Right kidney (tissue), 1 donor: ENCODE results near the gene TERT.
"Not testable (repeated sequence)": the region's sequence is repeated elsewhere in the genome, so short reads cannot be mapped to it uniquely, and the experiment has no call there.

Experiments used
- DNase-seq: peaks from one replicate; pipeline ENCODE4 v3.0.0-alpha.2; 2016

TERT gene

GRCh38 chr5:1278656-1279442 is 16.0 kb downstream of the TERT start:
- no peak for DNase-seq

GRCh38 chr5:1278216-1278615 is 16.7 kb downstream of the TERT start:
- no peak for DNase-seq

DNA sequence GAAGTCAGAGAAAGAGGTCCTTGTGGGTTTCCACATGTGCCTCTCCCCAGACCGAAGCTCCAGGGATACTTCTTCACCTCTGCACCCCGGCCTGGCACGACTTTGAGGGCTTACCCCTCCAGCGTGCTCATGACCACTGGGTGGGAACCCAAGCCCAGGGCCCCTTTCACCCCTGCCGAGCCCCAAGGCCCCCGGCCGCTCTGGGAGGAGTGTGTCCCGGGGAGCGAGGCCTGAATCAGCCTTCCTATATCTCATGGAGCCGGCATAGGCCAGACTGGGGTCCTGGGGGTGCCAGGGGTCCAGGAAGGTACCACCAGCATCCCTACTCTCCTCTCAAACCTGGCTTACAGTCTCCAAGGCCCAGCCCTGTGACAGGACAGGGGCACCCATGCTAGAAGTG is 17.1 kb downstream of the TERT start:
- no peak for DNase-seq

DNA sequence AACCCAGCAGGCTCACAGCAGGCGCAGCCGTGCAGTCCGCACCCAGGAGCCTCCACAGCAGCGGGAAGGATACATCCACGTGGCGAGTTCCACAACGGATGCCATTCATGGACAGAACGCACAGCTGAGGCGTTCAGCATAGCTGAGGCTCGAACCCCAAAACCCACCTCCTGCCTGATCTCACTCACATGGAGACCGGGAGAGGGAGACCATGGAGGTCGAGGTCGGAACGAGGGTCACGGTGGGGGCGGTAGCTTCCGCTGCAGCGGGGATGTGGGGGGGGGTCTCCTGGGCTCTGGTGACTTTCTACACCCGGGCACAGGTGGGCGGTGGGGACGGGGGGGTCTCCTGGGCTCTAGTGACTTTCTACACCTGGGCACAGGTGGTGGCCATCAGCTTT is 17.5 kb downstream of the TERT start:
- no peak for DNase-seq

- no peak for DNase-seq
Measured at GRCh38 chr5:1276930-1277329, 17.9 kb downstream of the TERT start.

DNA sequence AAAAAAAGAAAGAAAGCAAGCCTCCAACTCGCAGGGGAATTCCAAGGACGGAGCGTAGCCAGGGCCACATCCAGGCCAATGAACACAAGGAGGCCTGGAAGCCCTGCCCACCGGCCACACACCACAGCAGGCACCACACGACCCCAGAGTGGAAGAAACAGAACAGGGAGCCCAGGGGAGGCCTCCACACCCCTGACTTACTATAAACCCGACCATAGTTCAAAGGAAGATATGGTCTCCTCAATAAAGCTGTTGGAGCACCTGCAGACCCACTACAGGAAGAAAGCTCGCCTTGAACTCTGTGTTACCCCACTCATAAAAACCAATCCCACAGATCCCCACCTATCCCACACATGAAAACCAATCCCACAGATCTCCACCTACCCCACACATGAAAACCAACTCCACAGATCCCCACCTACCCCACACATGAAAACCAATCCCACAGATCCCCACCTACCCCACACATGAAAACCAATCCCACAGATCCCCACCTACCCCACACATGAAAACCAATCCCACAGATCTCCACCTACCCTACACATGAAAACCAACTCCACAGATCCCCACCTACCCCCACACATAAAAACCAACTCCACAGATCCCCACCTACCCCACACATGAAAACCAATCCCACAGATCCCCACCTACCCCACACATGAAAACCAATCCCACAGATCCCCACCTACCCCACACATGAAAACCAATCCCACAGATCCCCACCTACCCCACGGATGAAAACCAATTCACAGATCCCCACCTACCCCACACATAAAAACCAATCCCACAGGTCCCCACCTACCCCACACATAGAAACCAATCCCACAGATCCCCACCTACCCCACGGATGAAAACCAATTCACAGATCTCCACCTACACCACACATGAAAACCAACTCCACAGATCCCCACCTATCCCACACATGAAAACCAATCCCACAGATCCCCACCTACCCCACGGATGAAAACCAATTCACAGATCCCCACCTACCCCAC is 19.2 kb downstream of the TERT start:
- DNase-seq, result not testable (repeated sequence)

- DNase-seq, result no peak
Measured at GRCh38 chr5:1274471-1274870, 20.4 kb downstream of the TERT start.

GRCh38 chr5:1273745-1274144 is 21.1 kb downstream of the TERT start:
- no peak for DNase-seq

GRCh38 chr5:1272201-1272600 is 22.7 kb downstream of the TERT start:
- no peak for DNase-seq

GRCh38 chr5:1270933-1271914 is 23.6 kb downstream of the TERT start:
- DNase-seq, result no peak

DNA sequence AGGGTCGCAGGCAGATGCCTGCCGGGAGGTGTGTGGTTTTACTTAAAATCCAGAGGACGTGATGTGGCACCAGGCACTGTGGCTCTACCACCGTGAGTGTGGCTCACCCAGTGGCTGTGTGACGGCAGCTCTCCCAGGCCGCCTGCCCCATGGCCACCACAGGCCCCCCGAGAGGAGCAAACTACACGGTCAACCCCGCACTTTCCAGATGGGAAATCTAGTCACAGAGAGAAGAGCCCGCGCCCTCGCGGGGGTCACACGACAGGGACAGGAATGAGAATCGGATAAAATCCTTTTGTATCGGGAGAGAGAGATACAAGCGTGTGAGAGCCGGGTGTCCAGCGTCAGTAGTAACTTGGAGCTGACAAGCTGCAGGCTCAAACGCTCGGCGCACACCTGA is 24.4 kb downstream of the TERT start:
- DNase-seq, result no peak

DNA sequence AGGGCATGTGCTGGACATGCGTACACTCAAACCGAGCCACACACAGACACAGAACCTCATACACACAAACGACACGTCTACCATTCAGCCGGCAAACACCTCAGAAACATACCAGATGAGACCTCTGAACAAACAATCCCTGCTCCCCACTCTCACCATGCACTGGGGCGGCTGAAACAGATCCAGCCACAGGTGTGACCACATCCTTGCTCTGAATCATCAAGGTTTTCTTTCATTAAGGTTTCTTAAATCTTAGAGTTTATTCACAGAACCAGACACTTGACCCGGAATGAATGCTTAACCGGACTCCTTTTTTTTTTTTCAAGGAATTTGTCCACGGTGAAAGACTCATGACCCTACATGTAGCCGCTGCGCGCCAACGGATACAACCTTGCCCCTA is 26.2 kb downstream of the TERT start:
- DNase-seq, result no peak

GRCh38 chr5:1268056-1268455 is 26.8 kb downstream of the TERT start:
- DNase-seq, result no peak

- not testable (repeated sequence) for DNase-seq
Measured at GRCh38 chr5:1267464-1267863, 27.4 kb downstream of the TERT start.

- DNase-seq, result no peak
Measured at GRCh38 chr5:1266791-1267190, 28.1 kb downstream of the TERT start.

- DNase-seq, result no peak
Measured at GRCh38 chr5:1265461-1266455, 29.1 kb downstream of the TERT start.

GRCh38 chr5:1265026-1265425 is 29.8 kb downstream of the TERT start:
- no peak for DNase-seq

GRCh38 chr5:1264211-1264610 is 30.7 kb downstream of the TERT start:
- DNase-seq, result no peak

DNA sequence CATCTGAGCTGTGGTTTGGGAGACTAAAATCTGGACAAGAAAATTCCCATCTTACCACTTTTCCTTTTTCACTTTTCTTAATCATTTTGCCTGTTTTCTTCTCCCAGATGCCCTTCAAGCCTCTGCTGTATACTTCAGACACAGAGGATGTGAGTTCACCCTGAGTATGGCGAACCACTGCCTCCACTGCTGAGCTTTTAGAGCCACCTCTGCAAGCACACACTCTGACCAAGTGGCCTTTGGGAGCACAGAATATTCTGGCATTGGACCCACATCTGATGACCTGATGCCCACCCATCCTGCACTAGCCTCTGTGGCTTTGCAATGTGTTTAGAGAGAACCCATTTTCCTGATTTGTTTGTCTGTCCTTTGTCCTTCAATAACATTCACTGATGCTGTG is 32.5 kb downstream of the TERT start:
- DNase-seq, result no peak

- DNase-seq, result no peak
Measured at GRCh38 chr5:1261643-1262042, 33.2 kb downstream of the TERT start.
